GM19238 (cell line): ENCODE results near the gene LRRC57.
A peak's percentile ranks its signal among the peaks of the same experiment; 100 is the strongest.
"Not testable (repeated sequence)": the region's sequence is repeated elsewhere in the genome, so short reads cannot be mapped to it uniquely, and the experiment has no call there.

ENCODE experiments used
- DNase-seq: peaks from one replicate; pipeline ENCODE4 v3.0.0; 2011; ENCODE audit warnings: low spot score; ENCODE audit not compliant: insufficient read length

The LRRC57 gene

DNA sequence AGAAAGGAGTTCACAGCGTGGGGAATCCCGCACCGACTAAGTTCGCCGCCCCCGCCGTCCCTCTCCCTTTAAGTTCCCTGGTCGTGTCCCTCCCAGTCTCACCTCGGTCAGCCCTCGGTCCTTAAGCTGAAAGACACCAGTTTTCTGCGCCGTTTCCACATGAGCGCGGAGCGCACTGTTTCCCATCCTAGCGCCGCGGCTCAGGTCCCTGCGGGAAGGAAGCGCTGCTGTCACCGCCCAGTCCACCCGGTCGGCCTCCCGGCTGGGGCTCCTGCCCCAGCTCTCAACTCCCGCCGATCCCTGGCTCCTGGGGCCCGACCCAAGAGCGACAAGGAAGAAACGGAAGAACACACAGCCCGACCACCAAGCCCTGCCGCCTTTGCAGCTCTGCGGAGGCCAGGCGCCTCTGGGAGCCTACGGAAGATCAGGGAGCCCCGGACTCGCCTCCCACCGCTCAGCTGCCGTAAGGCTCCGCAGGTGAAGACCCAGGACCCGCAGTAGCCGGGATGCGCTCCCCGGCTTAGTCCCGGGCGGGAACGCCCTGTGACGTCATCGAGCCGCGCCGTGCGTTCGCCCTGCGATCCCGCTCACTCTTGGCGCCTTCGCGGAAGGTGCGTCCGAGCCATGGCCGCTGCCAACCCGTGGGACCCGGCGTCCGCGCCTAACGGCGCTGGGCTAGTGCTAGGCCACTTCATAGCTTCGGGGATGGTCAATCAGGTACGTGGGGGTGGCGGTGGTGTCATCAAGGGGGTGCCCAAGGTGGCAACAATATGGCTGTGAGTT is at the start of gene LRRC57, which contains the start of gene HAUS2:
Gene LRRC57 (minus strand): TSS at position 545 of the 783 bp plus-strand sequence. CDS start 359 bp downstream, at position 186.
Gene HAUS2 (plus strand): TSS at position 590 of the 783 bp plus-strand sequence. CDS start 35 bp downstream, at position 625.
- peak; percentile 92 for DNase-seq

GRCh38 chr15:42595626-42596240 is 47.1 kb upstream of the LRRC57 start:
- no peak for DNase-seq

DNA sequence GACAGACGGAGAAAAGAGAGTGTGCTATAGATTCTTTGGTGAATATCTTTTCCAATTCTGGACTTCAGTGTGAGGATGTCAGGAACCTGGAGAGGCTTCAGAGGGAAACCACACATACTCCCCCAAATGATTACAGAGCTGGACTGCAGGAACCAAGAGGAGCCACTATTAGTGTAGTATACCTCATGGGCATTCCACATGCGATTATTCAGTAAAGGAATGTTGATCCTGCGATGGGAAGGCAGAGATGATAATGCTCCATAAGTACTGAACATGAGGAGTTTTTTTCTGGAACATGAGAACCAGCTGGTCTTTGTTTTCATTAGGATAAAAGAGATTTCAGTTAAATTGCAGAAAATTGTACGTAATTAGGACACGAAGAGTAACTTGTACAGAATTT is 45.5 kb upstream of the LRRC57 start:
- DNase-seq, result no peak

DNA sequence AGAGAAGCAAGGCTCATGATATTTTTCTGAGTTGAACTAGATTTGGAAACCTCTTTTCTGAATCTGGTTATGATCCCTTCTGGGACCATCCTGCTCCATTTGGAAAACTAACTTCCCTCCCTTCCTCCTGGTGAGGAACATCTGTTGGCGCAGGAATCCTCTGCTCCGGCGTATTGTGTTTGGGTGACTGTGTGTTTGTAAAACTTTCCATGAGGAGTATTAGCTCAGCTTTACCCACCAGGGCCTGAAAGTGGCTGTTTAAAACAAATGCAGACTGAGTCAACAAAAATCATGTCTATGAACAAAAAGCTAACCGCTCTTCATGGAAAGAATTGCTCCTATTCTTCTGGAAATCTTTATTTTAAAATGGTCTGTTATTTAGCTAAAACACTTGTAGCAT is 44.5 kb upstream of the LRRC57 start:
- no peak for DNase-seq

- DNase-seq, result no peak
Measured at GRCh38 chr15:42592716-42593115, 44.1 kb upstream of the LRRC57 start.

DNA sequence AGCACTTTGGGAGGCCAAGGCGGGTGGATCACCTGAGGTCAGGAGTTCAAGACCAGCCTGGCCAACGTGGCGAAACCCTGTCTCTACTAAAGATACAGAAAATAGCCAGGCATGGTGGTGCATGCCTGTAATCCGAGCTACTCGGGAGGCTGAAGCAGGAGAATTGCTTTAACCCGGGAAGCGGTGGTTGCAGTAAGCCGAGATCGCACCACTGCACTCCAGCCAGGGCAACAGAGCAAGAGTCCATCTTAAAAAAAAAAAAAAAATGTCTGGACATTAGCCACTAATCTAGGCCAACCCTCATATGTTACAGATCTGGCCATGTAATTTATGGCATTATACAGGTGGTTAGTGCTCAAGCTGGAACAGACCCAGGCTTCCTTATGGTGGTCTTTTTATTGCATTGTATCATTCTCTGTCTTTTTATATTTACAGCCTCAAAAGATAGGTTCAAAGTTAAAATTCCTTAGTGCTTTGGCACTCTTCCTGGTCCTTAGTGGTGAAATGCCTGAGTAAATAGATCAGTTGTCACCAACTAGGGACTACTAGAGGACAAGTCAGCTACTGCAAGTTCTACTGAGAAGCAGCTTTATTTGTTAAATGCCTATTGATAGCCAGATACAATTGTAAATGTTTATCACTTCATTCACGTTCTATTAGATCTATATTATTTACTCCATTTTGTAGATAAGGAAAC is 42.8 kb upstream of the LRRC57 start:
- DNase-seq, result no peak

- DNase-seq, result no peak
Measured at GRCh38 chr15:42590619-42591237, 42.1 kb upstream of the LRRC57 start.

DNA sequence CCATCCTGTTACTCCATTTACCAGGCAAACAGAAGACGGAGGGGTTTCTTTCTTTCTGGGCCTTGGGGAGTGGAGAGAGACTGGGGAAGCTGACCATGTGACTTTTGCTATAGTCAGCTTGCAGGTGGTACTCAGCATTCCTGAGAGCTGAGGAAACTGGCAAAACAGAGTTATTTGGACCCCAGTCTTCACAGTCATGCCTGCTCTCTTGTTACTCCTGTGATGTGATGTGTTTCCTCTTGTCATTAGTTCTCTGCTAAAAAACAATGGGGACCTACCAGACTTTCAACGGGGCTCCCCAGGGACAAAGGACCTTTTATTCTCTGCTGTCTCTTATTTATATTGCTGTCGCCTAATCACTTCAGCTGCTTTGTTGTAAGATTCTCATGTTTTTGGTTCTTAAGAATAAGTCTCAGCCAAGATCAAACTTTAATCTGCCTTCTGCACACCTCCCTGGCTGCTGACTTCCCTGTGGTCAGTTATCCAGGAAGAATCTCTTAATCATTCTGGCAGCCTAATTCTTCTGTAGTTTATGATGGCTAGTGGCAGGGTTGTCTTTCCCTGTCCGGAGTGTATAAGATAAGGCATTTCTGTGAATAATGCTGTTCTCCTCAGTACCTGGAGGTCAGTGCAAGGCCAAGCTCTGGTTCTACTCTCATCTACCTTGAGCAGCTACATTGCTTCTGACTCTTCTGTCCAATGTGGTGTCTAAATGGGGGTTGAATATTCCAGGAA is 35.6 kb upstream of the LRRC57 start:
- no peak for DNase-seq

DNA sequence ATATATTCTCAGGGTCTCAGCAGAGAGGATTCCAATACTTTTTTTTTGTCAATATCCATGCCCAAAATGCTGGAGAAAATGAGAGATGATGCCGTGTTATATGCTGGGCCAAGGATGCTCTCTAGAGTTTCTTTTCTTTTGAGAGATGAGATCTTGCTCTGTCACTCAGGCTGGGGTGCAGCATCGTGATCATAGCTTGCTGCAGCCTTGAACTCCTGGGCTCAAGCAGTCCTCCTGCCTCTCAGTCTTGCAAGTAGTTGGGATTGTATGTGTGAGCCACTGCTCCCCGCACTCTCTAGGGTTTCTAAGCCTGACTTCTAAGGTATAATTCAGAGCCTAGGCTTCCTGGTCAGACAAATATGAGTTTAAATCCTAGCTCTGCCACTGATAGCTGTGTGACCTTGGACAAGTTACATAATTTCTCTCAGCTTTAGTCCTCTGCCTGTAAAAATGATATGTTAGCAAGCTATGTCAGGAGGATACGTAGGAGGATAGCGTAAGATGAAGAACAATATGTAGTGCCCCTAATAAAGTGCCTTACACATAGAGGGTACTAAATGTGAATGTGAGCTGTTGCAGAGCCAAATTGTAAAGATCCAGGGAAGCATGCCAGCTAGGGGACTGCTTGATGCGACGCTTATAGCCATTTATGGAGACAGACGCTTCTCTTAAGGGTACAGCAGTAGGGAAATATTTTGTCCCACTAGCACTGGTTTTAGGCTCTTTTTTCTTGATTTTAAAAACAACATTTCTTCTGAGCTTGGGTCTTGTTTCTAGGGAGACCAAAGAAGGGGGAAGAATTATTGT is 34.2 kb upstream of the LRRC57 start:
- no peak for DNase-seq

- peak; percentile 62 for DNase-seq
Measured at GRCh38 chr15:42581272-42581730, 32.7 kb upstream of the LRRC57 start.

GRCh38 chr15:42578984-42579537 is 30.5 kb upstream of the LRRC57 start:
- DNase-seq, result no peak

GRCh38 chr15:42577514-42578031 is 29.0 kb upstream of the LRRC57 start:
- no peak for DNase-seq

DNA sequence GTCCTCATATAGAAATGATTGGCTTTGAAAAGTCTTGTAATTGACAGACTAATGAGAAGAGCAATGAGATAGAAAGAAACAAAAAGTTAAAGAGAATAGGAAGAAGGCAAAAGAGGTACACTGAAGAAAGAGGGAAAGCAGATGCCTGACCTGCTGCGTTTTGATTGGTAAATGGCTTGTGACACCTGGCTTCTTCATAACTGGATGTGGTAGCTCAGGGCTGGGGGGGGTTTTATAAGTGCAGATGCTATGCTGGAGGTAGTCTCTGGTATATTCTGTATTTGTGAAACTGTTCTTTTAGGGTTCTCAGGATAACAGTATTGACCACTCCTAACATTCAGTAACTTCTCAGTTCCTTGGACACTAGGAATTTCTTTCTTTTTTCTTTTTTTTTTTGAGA is 28.2 kb upstream of the LRRC57 start:
- DNase-seq, result no peak

DNA sequence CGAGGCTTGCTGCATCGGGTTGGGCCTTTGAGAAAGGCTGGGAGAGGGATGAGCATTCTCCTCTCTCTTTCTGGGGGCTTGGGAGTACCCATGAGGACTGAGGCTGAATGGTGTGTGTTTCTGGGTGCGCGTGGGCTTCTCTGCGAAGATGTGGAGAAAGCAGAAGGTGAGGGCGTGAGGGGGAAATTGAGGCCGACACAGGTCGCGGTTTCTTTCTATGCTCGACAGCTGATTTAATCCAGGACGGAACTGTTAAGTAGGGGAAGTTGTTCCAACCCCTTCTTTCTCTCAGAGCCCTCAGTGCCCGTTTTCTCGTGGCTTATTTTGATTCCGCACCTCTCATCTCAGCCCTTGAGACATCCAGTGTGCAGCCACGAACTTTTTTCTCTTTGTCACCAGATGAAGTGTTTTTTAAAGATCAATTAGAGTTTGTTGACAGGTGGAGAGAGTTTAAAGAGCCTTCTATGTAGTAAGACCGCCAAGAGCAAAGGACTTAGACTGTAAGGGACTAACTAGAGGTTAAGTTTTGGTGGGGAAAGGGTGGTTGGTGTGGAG is 27.5 kb upstream of the LRRC57 start:
- no peak for DNase-seq

GRCh38 chr15:42575188-42576039 is 26.8 kb upstream of the LRRC57 start, which contains the start of gene STARD9:
Gene STARD9 (plus strand): TSS chr15:42575606. CDS start chr15:42575716, 110 bp downstream.
- peak; percentile 89 for DNase-seq

GRCh38 chr15:42558739-42559138 is 10.1 kb upstream of the LRRC57 start:
- no peak for DNase-seq

DNA sequence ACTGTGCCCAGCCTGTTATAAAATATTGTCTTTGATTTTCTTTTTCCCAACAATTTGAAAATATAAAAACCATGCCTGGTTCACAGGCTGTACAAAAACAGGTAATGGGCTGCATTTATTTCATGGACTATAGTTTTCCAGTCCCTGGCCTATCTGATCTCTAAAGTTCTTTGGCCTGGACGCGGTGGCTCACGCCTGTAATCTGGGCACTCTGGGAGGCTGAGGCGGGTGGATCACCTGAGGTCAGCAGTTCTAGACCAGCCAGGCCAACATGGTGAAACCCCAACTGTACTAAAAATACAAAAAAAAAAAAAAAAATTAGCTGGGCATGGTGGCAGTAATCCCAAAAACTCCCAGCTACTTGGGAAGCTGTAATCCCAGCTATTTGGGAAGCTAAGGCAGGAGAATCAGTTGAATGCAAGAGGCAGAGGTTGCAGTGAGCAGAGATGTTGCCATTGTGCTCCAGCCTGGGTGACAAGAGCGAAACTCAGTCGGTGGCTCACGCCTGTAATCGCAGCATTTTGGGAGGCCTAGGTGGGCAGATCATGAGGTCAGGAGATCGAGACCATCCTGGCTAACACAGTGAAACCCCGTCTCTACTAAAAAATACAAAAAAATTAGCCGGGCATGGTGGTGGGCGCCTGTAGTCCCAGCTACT is 8.1 kb upstream of the LRRC57 start:
- not testable (repeated sequence) for DNase-seq

GRCh38 chr15:42553554-42553953 is 5.0 kb upstream of the LRRC57 start:
- no peak for DNase-seq
